Panc1 (cell line): ENCODE measurements around the gene AP3S1.

Experiments used
- POLR2AphosphoS5 ChIP-seq: IDR thresholded peaks from 2 replicates; pipeline ENCODE4 v1.6.1; 2012; ENCODE audit warnings: mild to moderate bottlenecking, low read depth, low read length, moderate library complexity
- SIN3A ChIP-seq: IDR thresholded peaks from 2 replicates; pipeline ENCODE4 v1.6.1; 2012; ENCODE audit warnings: low read depth, mild to moderate bottlenecking, low read length, moderate library complexity, borderline replicate concordance; ENCODE audit not compliant: insufficient read depth
- TCF7L2 ChIP-seq: IDR thresholded peaks from 2 replicates; pipeline ENCODE4 v1.6.1; 2011; ENCODE audit warnings: mild to moderate bottlenecking, low read depth, low read length, inconsistent platforms
- TF ChIP-seq, protein P1 (sequence below): fragments of 450-650 bp; IDR thresholded peaks from 2 replicates; pipeline ENCODE4 v1.5.1; 2017; ENCODE audit warnings: mild to moderate bottlenecking
- TF ChIP-seq, protein P2 (sequence below), 2 experiments: IDR thresholded peaks; 2 replicates each; pipeline ENCODE4 v1.6.1; 2011 to 2012; ENCODE audit warnings: low read depth in 2 of 2, control low read depth in 1 of 2, low read length in 1 of 2, mild to moderate bottlenecking in 1 of 2, moderate library complexity in 1 of 2; ENCODE audit not compliant: insufficient read depth in 1 of 2

DNA sequence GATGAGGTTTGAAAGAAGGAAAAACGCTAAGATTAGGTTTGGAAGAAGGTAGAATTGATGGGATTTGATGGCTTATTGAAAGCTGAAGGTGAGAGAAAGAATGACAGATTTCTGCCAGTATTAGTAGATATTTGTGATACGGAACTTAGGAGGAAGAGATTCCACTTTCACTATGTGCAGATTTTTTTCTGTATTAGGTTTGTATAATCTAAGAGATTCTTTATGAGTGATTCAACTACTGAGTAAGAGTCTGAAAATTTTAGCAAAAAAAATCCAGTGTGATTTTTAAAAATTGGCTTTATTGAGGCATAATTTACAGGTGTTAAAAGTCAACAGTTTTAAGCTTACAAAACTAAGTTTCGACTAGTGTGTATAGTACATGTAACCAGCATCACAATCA lies 54.1 kb downstream of the AP3S1 start:
- TF ChIP-seq, protein P1, sequence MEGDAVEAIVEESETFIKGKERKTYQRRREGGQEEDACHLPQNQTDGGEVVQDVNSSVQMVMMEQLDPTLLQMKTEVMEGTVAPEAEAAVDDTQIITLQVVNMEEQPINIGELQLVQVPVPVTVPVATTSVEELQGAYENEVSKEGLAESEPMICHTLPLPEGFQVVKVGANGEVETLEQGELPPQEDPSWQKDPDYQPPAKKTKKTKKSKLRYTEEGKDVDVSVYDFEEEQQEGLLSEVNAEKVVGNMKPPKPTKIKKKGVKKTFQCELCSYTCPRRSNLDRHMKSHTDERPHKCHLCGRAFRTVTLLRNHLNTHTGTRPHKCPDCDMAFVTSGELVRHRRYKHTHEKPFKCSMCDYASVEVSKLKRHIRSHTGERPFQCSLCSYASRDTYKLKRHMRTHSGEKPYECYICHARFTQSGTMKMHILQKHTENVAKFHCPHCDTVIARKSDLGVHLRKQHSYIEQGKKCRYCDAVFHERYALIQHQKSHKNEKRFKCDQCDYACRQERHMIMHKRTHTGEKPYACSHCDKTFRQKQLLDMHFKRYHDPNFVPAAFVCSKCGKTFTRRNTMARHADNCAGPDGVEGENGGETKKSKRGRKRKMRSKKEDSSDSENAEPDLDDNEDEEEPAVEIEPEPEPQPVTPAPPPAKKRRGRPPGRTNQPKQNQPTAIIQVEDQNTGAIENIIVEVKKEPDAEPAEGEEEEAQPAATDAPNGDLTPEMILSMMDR = no peak
- TF ChIP-seq POLR2AphosphoS5 = no peak
- TF ChIP-seq, protein P2, sequence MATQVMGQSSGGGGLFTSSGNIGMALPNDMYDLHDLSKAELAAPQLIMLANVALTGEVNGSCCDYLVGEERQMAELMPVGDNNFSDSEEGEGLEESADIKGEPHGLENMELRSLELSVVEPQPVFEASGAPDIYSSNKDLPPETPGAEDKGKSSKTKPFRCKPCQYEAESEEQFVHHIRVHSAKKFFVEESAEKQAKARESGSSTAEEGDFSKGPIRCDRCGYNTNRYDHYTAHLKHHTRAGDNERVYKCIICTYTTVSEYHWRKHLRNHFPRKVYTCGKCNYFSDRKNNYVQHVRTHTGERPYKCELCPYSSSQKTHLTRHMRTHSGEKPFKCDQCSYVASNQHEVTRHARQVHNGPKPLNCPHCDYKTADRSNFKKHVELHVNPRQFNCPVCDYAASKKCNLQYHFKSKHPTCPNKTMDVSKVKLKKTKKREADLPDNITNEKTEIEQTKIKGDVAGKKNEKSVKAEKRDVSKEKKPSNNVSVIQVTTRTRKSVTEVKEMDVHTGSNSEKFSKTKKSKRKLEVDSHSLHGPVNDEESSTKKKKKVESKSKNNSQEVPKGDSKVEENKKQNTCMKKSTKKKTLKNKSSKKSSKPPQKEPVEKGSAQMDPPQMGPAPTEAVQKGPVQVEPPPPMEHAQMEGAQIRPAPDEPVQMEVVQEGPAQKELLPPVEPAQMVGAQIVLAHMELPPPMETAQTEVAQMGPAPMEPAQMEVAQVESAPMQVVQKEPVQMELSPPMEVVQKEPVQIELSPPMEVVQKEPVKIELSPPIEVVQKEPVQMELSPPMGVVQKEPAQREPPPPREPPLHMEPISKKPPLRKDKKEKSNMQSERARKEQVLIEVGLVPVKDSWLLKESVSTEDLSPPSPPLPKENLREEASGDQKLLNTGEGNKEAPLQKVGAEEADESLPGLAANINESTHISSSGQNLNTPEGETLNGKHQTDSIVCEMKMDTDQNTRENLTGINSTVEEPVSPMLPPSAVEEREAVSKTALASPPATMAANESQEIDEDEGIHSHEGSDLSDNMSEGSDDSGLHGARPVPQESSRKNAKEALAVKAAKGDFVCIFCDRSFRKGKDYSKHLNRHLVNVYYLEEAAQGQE (IDR thresholded peaks at IDR 0.05; ENCODE audit: insufficient read depth in 1 of 2, low read depth in 2 of 2, low read length in 1 of 2) = no peak
- TF ChIP-seq TCF7L2 = no peak
- TF ChIP-seq SIN3A = no peak
